ENCODE measurements around the gene ZFP91. TPM values are rescaled to one million over a fixed set of nuclear protein-coding genes. Genes with fewer than 3 reads are reported as not detected.

ZFP91 gene
- total RNA-seq, 1 donor = 81.6 TPM

DNA sequence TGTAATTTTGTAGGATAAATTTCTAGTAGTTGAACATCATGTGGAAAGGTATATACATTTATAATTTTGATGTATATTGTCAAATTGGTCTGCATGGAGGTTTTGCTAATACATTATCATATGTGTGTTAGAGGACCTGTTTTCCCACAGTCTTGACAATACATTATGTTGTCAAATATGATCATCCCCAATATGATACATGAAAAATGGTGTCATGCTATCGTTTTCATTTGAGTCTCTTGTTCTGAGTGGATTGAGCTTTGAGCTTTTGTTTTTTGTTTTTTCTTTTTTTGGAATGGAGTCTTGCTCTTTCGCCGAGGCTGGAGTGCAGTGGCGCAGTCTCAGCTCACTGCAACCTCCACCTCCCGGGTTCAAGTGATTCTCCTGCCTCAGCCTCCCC, 29.5 kb downstream of the ZFP91 start:
- Histone ChIP-seq H3K9me3 (ENCODE audit: low read depth, low read length) (no peaks in the 10 kb centered on the region), H3K27me3 (ENCODE audit: insufficient read depth, low read length) (no peaks in the 10 kb centered on the region), H3K4me1 (ENCODE audit: insufficient read depth, low read length) (peaks cover 5% of the 10 kb centered on the region), H3K4me3 (ENCODE audit: low read length) (no peak overlapping the region)

DNA sequence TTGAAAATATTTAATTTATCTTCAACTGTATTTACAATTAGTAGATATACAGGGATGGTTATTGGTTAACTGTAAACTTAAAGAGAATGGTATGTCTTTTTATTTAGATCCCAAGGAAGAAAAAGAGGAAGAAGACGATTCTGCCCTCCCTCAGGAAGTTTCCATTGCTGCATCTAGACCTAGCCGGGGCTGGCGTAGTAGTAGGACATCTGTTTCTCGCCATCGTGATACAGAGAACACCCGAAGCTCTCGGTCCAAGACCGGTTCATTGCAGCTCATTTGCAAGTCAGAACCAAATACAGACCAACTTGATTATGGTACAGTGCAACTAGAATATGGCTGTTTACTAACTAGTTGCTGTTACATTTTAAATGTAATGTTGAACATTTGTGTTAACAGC, 30.9 kb downstream of the ZFP91 start:
- H3K27me3 ChIP-seq (ENCODE audit: insufficient read depth, low read length) = no peaks in the 10 kb centered on the region
- no peaks in the 10 kb centered on the region for H3K9me3 ChIP-seq (ENCODE audit: low read depth, low read length)
- H3K4me1 ChIP-seq (ENCODE audit: insufficient read depth, low read length) = peaks cover 5% of the 10 kb centered on the region
- H3K4me3 ChIP-seq (ENCODE audit: low read length) = no peak overlapping the region

DNA sequence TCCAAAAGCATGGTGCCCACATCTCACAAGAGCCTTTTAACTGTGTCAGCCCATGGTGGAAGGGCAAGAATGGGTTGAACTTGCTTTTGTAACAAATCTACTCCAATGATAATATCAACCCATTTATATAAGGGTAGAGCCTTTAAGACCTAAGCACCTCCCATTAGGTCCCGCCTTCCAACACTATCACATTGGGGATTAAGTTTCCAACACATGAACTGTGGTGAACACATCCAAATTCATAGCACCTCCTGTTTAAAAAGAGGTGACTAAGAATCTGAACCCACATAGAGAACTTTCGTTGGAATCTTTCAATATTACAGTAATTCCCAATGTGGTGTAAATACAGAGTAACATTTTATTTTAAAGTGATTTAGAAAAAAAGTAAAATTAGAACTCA, 34.4 kb downstream of the ZFP91 start:
- no peak overlapping the region for H3K4me3 ChIP-seq (ENCODE audit: low read length)
- no peaks in the 10 kb centered on the region for H3K27me3 ChIP-seq (ENCODE audit: insufficient read depth, low read length)
- H3K4me1 ChIP-seq (ENCODE audit: insufficient read depth, low read length) = no peaks in the 10 kb centered on the region
- no peaks in the 10 kb centered on the region for H3K9me3 ChIP-seq (ENCODE audit: low read depth, low read length)

DNA sequence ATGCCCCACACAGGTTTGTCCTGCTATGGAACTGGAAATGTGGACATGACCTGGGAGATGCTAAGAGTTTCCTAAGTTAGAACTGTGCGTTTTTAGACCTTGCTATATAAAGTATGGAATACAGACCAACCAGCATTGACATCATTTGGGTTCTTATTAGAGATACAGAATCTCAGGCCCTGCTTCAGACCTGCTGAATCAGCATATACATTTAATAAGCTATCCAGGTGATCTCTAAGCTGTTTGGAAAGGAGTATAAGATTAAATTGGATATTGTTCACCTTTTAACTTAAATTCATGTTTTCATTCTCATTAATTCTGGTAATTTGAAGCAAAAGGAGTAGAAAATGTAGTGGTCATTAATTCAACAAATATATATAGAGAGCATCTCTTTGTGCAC, 36.7 kb downstream of the ZFP91 start:
- Histone ChIP-seq H3K4me1 (ENCODE audit: insufficient read depth, low read length) (no peaks in the 10 kb centered on the region), H3K27me3 (ENCODE audit: insufficient read depth, low read length) (no peaks in the 10 kb centered on the region), H3K4me3 (ENCODE audit: low read length) (no peak overlapping the region), H3K9me3 (ENCODE audit: low read depth, low read length) (no peaks in the 10 kb centered on the region)

DNA sequence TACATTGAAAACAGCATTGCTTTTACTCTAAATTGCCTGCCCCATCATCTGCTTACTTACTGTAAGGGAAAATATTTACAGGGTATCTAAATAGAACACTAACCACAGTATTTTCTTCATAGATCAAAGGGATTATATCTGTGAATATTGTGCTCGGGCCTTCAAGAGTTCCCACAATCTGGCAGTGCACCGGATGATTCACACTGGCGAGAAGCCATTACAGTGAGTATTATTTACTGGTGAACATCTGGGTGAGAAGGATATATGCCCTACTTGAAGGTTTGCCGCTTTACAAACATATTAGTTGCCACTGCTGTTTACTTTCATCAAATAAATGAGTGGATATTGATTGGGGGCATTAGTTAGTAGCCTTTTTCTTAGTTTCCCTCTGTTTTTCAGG, 37.7 kb downstream of the ZFP91 start:
- Histone ChIP-seq H3K4me3 (ENCODE audit: low read length) (no peak overlapping the region), H3K9me3 (ENCODE audit: low read depth, low read length) (no peaks in the 10 kb centered on the region), H3K4me1 (ENCODE audit: insufficient read depth, low read length) (no peaks in the 10 kb centered on the region), H3K27me3 (ENCODE audit: insufficient read depth, low read length) (no peaks in the 10 kb centered on the region)

DNA sequence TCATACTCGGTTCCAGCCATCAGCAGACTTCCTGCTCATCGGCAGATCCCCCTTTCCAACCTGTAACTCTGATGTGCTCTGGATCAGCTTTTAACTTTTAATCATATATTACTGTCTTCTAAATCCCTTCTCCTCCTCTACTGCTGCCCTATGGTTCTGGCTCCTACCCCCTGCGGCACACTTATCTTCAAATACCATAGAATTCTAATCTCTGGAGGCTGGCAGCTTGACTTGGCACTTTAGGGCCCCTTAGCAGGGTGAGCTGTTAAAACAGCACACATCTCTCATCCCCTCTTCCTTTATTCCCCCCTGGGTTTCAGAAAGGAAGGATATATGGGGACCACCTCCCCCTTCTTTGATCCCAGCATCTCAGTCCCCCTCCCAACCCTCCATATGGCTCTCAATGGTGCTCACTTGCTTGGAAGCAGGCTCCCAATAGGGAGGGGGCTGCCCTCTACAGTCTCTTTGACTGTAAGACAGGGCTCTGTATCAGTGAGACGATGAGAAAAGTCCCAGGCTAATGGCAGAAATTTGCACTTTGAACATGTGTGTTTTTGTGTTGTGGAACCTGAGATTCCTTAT, 39.2 kb downstream of the ZFP91 start:
- Histone ChIP-seq H3K4me3 (ENCODE audit: low read length) (no peak overlapping the region), H3K27me3 (ENCODE audit: insufficient read depth, low read length) (no peaks in the 10 kb centered on the region), H3K9me3 (ENCODE audit: low read depth, low read length) (no peaks in the 10 kb centered on the region), H3K4me1 (ENCODE audit: insufficient read depth, low read length) (no peaks in the 10 kb centered on the region)

DNA sequence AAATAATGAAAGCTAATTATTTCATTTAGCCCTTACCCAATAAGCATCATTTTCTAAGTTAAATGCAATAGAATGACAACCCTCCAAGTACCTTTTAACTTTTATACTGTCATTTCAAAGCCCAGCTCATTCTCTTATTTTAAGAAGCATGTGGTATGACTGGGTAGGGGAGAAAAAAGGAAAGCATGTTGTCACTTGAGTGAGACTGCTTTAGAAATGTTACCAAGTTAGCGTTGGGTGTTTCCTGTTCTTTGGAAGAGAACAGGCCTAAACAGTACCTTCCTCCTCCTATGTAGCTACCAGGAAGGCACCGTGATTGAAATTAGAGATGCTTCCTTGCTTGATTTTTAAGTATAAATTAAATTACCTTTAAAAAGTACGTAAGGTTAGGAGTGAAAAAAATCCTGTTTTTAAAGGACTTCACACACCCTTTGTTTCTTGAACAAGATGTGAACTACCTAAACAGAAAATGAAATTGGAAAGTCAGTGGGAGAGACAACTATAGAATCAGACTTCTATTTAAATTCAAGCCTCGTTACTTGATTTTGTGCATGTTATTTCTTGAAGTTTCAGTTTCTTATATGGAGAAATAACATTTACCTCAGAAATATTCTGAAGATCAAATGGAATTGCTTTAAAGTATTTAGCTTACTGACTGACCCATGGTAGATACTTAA, 42.9 kb downstream of the ZFP91 start:
- Histone ChIP-seq H3K27me3 (ENCODE audit: insufficient read depth, low read length) (no peaks in the 10 kb centered on the region), H3K4me3 (ENCODE audit: low read length) (no peak overlapping the region), H3K4me1 (ENCODE audit: insufficient read depth, low read length) (no peaks in the 10 kb centered on the region), H3K9me3 (ENCODE audit: low read depth, low read length) (no peaks in the 10 kb centered on the region)

DNA sequence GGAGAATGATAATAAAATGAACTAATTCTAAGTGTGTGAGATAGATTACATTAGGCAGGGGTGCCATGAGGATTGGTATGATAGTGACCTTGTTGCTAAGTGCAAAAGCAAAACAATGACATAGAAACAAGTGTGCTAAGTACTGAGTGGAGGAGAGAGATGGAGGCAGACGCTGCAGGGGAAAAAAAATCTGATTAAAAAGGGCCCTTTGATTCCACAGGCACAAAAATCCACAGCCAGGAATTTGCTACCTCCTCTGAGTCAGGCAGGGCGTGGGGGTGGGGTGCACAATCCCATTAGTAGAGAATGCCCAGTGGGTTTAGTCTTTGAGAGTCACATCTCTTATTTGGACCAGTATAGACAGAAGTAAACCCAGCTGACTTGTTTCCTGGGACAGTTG, 43.5 kb downstream of the ZFP91 start, which contains the start of gene CNTF:
TSS of gene CNTF (plus strand) at position 322 of the 400 bp plus-strand sequence. CDS start 88 bp downstream, outside the sequence.
- H3K4me3 ChIP-seq (ENCODE audit: low read length) = no peak within 1 kb of the TSS
- H3K9me3 ChIP-seq (ENCODE audit: low read depth, low read length) = no peaks in the 10 kb centered on the region
- no peaks in the 10 kb centered on the region for H3K4me1 ChIP-seq (ENCODE audit: insufficient read depth, low read length)
- H3K27me3 ChIP-seq (ENCODE audit: insufficient read depth, low read length) = no peaks in the 10 kb centered on the region

DNA sequence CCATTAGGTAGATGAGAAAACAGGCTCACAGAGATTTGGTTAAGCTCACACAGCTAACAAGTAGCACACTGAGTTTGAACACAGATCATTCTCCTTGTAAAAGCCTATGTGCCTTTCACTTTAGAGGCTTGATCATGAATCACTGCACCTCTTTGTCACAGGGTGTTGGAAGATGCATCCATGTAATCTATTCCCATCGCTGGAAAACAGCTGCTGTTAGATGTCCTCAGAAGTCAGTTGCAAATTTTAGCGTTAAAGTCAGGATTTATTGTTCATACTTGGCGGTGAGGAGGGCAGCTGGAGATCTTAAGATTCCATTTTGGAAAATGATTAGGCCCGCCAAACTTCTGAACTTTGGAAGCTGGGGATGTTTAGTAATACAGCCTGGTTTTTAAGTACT, 46.2 kb downstream of the ZFP91 start:
- no peak overlapping the region for H3K4me3 ChIP-seq (ENCODE audit: low read length)

DNA sequence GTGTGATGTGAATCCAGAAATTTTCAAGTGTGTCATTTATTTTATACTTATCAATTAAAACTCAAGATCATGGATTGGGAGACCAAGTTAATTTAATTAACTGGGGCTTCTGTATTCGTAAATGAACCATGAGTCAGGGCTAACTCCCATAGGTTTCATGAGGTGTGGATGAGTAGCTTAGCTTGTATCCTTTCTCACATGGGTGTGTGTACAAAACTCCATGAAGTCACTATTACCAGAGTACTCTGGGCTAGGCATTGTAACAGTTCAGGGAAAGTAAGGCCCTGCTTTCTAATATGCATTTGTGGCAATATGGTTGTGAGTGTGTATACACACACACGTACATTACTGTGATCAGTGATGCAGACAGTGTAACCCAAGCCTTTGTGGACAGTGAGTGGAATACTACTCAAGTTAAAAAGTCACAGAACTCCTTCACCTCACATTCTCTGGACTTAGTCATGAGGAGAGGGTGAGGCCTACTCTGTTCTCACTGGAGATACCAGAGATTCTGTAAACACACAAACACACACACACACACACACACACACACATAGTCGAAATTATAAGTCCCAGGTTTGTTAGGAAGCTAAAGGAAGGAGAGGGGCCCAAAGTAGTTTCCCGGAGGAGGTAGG, 47.1 kb downstream of the ZFP91 start:
- Histone ChIP-seq H3K27me3 (ENCODE audit: insufficient read depth, low read length) (no peaks in the 10 kb centered on the region), H3K4me3 (ENCODE audit: low read length) (no peak overlapping the region), H3K9me3 (ENCODE audit: low read depth, low read length) (no peaks in the 10 kb centered on the region), H3K4me1 (ENCODE audit: insufficient read depth, low read length) (no peaks in the 10 kb centered on the region)

More for the DNA sequence above, 46.2 kb downstream of the ZFP91 start:
- Histone ChIP-seq H3K27me3 (ENCODE audit: insufficient read depth, low read length) (no peaks in the 10 kb centered on the region), H3K4me1 (ENCODE audit: insufficient read depth, low read length) (no peaks in the 10 kb centered on the region), H3K9me3 (ENCODE audit: low read depth, low read length) (no peaks in the 10 kb centered on the region)

DNA sequence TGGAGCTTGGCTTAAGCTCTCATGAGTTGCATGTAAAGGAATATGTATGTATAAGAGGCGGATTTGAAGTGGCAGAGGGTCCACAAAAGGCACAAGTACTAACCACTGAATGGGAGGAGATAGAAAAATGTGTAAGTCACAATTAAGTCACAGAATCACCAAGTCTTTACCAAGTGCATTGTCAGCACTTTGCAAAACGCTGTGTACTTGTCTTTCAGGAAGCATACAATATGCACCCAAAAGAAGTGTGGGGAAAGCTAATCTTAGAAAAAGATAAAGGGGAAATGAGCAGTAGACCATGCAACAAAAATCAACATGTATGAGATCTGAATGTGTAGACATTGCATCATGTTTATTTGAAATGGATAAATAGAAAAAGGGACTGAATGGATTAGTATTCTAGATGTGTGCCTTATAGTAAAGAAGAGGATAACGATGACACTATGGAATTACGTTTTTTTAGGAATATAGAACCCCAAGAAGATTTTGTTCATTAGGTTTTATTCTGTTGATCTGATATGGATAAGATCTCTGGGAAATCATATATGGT, 48.1 kb downstream of the ZFP91 start:
- H3K4me1 ChIP-seq (ENCODE audit: insufficient read depth, low read length) = no peaks in the 10 kb centered on the region
- H3K9me3 ChIP-seq (ENCODE audit: low read depth, low read length) = no peaks in the 10 kb centered on the region
- no peak overlapping the region for H3K4me3 ChIP-seq (ENCODE audit: low read length)
- no peaks in the 10 kb centered on the region for H3K27me3 ChIP-seq (ENCODE audit: insufficient read depth, low read length)

DNA sequence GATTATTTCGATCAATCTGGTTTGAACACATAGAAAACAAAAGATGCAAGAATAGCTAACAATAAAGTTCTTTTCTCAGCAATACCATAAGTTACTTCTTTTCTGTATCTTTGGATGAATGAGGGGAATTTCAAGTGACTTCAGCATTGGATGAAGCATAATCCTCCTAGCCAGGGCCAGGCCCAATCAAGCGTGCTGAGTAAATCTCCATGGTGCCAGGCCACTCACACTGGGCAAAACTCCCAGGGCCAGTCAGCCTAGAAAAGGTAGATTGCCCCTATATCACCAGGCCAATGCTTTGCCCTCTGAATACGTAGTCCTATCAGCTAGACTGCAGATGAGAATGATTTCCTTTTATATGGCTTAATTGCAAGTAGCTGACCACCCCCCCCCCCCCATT, 49.6 kb downstream of the ZFP91 start:
- H3K4me1 ChIP-seq (ENCODE audit: insufficient read depth, low read length) = no peaks in the 10 kb centered on the region
- no peaks in the 10 kb centered on the region for H3K9me3 ChIP-seq (ENCODE audit: low read depth, low read length)
- H3K4me3 ChIP-seq (ENCODE audit: low read length) = no peak overlapping the region
- H3K27me3 ChIP-seq (ENCODE audit: insufficient read depth, low read length) = no peaks in the 10 kb centered on the region

DNA sequence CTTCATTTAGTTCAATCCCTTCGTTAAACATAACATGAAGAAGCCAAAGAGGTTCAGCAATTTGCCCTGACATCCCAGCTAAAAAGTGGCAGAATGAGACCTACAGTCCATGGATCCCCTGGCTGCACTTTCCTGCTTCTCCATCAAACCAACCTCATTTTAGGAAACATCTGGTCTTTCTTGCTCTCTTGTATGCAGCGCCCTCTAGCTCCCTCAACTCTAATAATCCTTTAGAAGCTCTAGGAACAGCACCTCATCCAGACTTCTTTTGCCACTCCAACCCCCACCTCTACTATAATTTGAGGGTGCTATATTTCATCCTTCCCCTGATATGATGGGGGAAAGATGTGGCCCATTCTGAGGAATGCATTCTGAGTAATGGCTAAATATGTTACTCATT, 51.0 kb downstream of the ZFP91 start:
- Histone ChIP-seq H3K4me3 (ENCODE audit: low read length) (no peak overlapping the region), H3K4me1 (ENCODE audit: insufficient read depth, low read length) (no peaks in the 10 kb centered on the region), H3K9me3 (ENCODE audit: low read depth, low read length) (no peaks in the 10 kb centered on the region), H3K27me3 (ENCODE audit: insufficient read depth, low read length) (no peaks in the 10 kb centered on the region)

DNA sequence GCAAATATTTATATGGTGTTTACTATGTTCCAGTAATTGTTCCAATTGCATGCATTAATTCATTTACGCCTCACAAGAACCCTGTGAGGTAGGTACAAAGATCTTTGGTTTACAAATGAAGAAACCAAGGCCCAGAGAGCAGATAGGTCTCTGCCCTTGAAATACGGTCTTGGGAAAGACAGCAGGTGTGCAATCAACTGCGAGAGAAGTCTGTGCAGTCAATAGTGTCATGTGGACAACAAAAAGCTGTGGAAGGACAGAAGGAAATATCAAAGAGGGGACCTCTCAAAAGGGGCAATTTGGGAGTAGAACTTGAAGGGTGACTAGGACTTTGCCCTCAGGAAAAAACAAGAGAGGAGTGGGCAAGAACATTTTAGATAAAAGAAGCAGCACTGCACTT, 52.5 kb downstream of the ZFP91 start:
- no peaks in the 10 kb centered on the region for H3K27me3 ChIP-seq (ENCODE audit: insufficient read depth, low read length)
- H3K4me1 ChIP-seq (ENCODE audit: insufficient read depth, low read length) = no peaks in the 10 kb centered on the region
- no peak overlapping the region for H3K4me3 ChIP-seq (ENCODE audit: low read length)
- H3K9me3 ChIP-seq (ENCODE audit: low read depth, low read length) = no peaks in the 10 kb centered on the region

DNA sequence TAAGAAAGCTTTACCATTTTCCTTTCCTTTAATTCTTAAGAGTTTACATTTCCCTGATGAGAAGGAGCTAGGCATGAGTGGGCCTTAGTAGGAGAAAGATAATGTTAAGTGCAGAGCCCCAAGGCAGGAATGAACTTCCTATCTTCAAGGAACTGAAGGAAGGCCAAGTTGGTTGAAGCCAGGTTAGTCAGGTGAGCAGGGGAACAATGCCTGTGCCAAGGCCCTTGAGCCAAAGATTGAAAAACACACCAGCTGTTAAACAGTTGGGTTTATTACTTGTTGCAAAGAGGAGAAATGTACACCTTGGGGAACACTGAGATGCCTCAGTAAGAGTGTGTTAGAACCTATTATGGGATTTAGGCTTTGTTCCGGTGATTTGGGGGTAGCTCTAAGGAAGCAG, 53.6 kb downstream of the ZFP91 start:
- Histone ChIP-seq H3K27me3 (ENCODE audit: insufficient read depth, low read length) (no peaks in the 10 kb centered on the region), H3K4me3 (ENCODE audit: low read length) (no peak overlapping the region), H3K4me1 (ENCODE audit: insufficient read depth, low read length) (no peaks in the 10 kb centered on the region), H3K9me3 (ENCODE audit: low read depth, low read length) (no peaks in the 10 kb centered on the region)

All from mononuclear cell (primary cell).